Right renal cortex interstitium (tissue), 3 donors: ENCODE data around the gene AGBL4. TPM values are rescaled to one million over a fixed set of nuclear protein-coding genes. Genes with fewer than 3 reads are reported as not detected.
"Not testable (repeated sequence)": the region's sequence is repeated elsewhere in the genome, so short reads cannot be mapped to it uniquely, and the experiment has no call there.

Source experiments
- DNase-seq, 3 donors: peaks; one replicate each; pipeline ENCODE4 v3.0.0-alpha.2; 2013; ENCODE audit warnings: low read depth in 3 of 3, low spot score in 2 of 3
- polyA plus RNA-seq, 3 donors: library from polyadenylated mRNA; unstranded; fragments of 120-200 nt; gene quantifications; one replicate each; pipeline ENCODE4 v1.2.1, GENCODE V29; 2013; ENCODE audit not compliant: insufficient read length in 3 of 3

AGBL4 gene
- polyA plus RNA-seq, 3 donors: 1.1 to 1.3 (median 1.3) TPM

DNA sequence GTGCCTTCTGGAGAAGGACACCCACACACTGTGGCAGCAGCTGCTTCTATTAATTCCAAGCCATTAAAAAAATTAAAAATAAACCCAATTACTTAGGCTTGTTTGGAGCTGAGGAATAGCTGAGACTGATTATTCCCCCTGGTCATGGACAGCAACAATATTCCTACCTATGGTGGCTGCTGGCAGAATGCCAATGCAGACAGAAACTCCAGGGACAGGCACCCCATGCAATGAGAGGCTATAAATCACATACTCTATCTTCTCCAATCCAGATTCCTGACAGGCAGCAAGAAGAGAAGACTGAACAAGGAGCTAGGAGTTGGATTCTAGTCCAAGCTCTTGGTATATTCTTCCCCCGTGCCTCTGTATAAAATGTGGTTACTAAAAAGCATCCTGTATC lies 971.7 kb downstream of the AGBL4 start:
- no peak for DNase-seq

DNA sequence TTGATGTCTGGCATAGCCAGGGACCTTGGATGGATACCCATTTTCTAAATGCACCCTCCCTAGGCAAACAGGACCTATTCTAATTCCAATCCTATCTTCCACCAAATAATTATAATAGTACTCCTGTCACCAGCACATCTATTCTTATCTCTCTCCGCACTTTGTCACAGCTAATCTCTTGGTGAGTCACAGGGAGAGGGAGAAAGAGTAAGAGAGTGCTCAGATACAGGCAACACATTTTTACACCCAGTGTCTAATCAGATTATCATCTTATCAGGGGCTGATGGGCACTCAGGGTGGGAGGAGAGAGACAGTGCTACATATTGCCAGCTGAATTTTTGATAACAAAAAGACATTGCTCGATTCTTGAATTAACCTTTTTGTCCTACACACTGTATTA lies 972.1 kb downstream of the AGBL4 start:
- DNase-seq: no peak

DNA sequence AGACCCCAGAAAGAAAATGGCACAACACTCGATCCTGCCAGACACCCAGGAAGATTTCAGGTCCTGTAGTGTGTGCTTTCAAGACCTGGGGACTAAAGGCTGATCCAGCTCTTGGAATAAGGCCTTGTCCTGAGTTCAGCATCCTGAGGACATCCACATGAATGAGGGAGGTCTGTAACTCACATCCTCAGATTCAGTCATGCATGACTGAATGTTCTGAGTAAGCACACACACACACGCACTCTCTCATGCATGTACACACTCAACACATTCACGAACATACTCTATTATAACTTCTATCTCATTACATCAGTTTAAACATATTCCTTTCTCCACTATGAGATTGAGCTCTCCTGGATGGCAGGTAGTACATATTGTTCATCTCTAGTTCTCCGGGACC lies 973.7 kb downstream of the AGBL4 start:
- DNase-seq: no peak

DNA sequence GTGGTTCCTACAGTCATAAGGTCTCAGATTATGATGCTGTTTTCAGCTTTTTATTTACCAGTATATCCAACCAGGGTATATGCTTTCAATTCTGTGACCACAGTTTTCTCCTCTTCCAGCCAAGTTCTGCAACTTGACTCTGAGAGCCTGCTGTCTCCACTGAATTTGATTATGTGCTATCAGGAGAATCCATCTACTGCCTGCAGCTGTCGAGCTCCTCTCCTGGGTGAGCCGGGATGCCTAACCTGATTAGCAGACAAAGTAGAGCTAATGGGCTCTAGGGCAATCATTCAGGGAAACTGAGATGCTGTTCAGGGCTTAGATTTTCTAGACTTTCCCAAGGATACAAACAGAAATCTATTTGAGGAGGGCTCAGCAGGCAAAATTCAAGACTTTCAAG lies 975.6 kb downstream of the AGBL4 start:
- DNase-seq: no peak

DNA sequence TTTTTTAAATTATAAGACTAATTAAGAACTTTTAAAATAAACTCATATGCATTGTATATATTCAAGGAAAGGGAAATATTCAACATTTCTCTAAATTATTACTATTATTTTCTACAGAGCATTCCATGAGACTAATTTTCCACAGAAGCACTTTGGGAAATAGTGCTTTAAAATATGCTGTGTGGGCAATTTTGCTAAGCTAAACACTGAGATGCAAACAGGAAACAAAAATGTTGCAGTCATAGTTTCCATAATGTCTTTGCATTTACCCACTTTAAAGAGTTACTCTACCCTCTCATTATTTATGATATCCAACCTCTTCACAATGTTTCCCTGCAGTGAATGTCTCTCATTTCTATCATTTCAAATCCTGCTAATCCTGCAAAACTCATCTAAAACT lies 977.4 kb downstream of the AGBL4 start:
- DNase-seq: no peak

DNA sequence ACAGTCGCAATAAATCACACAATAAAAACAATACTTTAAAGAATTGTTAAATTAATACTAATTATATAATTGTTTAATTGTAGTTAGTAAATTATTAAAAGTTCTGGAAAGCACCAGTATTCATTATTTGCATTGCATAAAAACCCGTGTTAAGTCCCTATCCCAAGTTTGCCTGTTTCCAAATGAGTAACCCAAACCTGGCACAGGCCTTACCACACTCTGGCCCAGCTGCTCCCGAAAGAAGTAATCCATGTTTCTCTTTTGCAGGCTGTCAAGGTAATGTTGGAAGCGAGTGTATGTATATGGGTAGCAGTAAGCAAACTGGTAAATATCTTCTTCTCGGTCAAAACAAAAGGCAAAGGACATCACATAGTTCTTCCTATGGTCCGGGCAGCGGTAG lies 978.4 kb downstream of the AGBL4 start:
- no peak for DNase-seq

DNA sequence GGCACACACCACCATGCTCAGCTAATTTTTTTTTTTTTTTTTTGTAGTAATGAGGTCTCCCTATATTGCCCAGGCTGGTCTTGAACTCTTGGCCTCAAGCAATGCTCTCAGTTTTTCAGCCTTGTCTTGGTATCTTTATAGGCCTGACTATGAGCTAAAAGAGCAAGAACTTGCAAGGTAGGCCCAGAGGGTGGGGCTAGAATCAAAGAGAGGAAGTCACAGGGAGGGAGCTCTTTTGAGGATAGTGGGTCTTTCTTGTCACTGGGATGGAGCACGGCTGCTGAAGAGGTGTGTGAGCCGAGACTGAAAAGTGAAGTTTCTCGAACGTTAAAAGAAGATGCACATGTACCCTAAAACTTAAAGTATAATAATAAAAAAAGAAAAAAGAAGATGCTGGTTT lies 987.1 kb downstream of the AGBL4 start:
- DNase-seq: no peak

DNA sequence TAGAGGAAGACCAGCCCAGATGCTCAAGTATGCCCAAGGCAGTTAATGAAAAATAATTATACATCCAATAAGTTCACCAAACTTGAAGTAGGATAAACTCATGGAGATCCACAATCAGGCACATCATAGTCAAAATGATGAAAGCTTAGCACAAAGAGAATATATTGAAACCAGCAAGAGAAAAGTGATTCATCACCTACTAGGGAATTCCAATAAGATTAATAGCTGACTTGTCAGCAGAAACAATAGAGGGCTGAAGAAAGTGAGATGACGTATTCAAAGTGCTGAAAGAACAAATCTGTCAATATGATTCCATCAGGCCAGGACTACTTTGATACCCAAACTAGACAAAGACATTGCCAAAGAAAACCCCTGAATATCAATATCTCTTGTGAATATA lies 995.4 kb downstream of the AGBL4 start:
- DNase-seq: no peak

DNA sequence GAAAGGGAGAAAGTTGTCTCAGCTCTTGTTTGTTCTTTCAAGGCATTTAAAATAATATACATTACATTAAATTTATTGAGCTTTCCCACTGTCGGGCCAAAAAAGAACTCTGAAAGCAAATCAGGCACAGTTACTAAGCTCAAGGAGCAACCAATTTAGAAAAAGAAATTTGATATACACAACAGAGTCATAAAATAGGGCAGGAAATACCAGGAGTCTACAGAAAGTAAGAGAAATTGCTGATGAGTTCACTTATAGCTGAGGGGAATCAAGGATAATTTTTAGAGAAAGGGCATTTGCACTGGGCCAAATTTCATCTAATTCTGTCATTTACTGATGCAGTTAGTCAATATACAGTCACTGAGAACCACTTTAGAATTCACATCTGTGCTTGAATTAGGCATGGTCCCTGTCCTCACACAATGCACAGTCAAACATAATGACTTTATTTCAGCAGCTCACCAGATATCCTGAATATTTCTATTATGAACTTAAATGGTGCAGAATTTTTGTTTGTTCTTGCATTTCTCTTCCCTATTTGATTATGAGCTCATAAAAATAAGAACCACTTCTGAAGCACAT lies 997.4 kb downstream of the AGBL4 start:
- no peak for DNase-seq

DNA sequence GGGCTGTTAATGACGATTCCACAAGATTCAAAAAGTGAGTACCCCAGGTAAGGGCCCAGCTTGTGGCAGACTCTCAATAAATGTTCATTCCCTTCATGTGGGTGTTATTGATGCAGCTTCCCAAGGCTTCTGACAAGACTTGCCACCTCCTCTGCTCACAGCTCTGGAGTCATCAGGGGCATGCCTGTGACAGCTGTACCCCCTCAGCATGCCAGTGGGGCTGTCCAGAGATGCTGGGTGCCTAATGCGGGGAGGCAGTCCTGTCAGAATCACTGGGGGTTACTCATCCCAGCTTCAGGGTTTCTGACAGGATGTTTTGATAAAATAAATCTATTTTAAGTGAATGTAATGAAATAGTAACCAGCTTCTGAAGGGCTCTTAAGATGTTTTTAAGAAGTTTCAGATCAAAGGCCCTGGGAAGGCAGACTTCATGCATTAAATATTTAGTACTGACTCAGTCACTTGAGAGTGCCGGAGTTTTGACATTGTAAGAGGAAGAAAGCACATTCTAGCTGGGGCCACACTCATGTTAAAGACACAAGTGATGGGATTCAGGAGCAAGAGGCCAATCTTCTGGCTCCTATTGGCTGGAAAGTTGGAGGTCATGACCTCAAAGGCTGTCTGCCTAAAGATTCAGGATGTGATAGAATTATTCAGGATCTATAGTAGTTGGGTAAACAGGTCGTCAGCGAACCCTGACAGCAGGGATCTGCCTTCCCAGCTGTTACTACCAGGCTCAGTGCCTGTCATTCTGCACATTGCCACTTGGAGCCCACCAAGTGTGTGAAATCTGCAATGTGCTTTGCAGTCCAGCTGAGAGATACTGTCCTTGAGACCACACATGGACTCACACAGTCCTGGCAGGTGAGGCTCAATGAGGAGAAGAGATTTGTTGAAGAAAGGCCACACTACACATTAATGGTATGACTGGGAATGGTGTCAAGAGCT lies 1007.5 kb downstream of the AGBL4 start:
- DNase-seq: no peak

DNA sequence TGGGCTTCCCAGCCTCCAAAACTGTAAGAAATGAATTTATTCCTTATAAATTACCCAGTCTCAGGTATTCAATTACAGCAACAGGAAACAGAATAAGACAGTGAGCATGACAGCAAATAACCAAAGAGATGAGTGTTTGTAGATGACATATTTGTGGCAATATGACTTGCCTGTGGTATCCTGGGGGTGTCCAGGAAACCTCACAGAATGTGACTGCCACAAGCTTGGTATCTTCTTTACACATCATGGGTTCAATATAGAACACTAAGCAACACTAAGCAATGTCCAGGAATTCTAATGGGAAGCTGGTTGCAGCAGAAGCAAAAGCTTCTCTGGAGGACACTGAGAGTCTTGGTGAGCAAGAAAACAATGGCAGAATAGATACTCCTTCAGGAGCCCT lies 1010.7 kb downstream of the AGBL4 start:
- DNase-seq: no peak

DNA sequence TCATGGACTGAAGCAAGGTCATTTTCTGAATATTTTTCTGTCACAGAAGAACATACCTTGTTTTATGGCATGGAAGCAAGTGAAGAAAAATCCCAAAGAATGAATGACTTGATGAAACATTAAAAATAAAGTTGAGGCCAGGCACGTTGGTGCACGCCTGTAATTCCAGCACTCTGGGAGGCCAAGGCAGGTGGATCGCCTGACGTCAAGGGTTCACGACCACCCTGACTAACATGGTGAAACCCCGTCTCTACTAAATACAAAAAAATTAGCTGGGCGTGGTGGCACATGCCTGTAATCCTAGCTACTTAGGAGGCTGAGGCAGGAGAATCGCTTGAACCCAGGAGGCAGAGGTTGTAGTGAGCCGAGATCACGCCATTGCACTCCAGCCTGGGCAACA lies 1020.8 kb downstream of the AGBL4 start:
- not testable (repeated sequence) for DNase-seq

DNA sequence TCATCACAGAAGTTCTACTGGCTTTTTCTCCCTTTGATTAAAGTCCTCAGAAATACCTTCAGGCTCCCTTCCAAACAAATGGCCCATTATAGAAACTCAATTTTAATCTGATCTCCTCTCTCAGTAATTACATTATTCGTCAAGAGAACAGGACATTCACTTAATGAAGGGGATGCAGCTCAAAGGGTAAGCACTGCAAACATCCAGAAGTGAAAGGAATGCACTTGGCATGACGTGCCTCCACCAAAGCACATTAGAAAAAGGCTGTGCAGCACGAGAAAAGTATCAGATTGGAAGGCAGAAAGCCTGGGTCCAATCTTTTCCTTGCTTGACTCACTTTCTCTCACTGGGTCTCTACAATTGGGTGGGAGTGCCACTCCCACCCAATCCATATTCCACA lies 1024.4 kb downstream of the AGBL4 start:
- DNase-seq: no peak

DNA sequence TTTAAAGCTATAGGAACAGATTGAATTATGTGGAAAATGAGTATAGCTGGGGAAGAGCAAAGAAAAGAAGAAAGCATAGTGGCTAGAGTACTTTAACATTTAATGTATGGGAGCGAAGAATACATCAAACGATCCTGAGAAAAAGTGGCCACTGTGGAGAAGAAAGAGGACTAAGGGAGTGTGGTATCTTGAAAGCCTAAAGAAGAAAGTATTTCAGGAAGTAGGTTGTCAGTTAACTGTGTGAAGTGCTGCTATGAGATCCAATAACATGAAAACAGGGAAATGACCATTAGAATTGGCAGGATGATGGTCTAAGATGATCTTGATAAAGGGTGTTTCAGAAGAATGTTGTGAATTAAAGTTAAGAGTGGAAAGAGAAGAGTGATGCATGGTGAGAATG lies 1027.4 kb downstream of the AGBL4 start:
- DNase-seq: no peak

DNA sequence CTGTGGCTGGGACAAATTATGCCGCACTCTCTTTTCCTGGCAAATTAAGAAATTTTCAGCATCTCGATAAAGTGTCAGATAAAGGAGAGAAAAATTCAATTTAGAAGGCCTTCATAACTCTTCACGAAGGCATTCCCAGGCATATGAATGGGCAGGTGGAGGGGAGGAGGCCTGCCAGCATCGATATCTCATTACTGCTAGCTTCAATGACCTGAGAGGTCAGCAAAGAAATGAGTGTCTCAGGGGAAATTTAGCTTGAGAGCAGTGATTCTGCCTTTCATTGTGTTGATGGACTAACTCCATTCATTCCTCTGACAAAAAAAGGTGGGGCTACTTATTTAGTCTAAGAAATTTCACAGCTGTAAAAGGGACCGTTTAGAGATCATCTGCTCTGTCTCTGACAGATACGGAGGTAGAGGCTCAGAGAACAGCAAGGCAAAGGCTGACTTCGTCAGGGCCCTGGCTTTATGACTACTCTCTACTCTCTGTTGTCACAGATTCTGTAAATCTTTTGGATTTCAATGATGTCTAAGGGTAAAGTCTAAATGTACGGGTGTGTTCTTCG lies 1035.0 kb downstream of the AGBL4 start:
- DNase-seq: no peak

DNA sequence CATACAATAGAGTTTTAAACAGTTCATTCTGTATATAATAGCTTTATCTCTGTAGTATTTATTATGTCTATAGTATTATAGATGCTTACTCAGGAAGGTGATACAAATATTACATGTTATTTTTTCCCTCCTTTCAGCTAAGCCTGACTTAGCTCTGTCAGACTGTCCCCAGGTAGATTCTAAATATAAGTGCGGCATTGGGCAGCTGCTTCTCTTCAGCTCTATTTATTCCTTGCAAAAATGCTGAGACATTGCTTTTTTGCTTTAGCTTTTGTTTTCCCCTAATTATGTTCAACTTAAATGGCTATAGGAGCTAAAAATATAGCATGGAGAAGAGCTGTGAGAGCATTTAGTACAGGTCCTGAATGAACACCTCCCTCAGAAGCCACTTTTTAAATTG lies 1043.8 kb downstream of the AGBL4 start:
- DNase-seq: no peak

DNA sequence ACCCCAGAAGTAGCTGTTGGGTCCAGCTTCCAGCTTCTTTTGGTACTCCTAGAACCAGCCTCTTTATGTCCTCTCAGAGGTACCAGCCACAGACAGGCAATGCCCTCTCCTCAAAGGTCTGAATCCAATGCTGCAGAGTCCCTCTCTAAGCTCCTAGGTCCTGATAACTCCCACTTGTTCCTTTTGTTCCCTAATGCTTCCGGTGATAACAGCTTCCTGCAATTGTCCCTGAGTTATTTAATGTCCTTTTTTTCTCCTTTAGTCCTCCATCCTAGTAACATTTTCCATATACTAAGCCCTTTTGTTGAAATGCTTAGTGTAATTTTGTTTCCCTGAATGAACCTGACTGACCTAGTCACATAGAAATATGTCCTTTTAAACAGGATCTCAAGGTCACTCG lies 1045.3 kb downstream of the AGBL4 start:
- DNase-seq: no peak

DNA sequence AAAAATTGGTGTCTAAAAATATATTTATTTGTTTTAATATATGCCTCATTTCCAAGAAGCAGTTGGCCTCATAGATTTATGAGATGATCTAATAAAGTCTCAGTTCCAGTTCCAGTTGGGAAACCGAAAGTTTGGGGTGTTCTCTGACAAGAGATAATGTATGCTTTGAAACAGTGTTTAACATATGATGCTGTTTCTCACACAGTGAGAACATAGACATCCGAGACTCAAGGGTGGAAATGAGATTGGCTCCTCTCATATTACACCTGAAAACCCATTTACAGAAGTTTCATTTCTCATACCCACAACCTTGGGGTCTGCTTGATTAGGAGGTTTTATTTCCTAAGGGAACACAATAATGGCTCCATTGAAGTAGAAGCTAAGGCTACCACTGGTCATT lies 1046.5 kb downstream of the AGBL4 start:
- no peak for DNase-seq

DNA sequence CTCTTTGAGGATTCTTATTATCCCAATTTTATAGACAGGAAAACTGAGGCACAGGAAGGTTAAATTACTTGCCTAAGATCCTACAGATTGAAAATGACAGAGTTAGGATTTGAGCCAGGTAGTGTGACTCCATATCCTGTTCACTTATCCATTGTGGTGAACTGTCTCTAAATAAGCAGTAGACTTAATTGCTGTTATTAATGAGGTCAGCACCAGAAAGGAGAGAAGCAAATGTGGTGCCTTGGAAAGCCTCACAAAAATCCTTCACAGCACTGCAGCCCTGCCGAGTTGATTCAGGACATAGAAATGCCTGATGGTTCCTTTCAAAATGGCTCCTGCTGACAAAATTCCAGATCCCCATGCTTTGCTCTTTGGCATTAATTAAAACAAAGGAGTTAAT lies 1053.8 kb downstream of the AGBL4 start:
- no peak for DNase-seq

DNA sequence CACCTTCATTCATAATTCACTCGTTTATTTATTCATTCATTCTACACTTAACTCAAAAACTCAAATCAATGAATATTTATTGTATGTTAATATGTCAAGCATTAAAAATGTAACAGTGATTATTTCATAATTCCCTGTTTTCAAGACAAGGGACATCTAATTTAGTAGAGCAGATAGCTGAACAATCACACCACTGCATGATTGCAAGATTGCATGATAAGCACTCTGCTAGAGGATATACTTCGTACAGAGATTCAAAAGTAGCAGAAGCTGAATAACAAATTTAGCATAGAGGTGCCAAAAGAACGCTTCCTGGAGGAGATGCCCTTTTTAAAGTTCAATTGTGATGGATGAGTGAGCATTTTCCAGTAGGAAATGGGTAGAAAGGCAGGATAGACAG lies 1056.4 kb downstream of the AGBL4 start:
- DNase-seq: no peak

DNA sequence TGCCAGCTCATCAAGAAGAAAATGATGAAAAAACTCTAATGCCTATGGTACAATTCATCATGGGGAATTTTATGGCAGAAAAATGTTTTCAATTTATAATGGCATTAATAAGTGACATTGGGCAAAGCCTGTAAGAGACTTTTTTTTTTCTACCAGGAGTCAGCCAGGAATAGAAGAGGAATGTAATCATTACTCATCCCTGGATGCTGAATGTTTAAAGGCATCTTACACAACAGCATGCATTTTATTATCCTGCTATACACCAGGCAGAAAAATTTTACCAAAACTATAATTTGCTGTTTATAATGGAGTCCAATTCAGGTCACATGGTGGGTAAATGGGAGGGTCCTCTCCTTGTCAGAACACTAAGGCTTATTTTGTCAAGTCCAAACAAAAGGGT lies 1057.2 kb downstream of the AGBL4 start:
- no peak for DNase-seq

DNA sequence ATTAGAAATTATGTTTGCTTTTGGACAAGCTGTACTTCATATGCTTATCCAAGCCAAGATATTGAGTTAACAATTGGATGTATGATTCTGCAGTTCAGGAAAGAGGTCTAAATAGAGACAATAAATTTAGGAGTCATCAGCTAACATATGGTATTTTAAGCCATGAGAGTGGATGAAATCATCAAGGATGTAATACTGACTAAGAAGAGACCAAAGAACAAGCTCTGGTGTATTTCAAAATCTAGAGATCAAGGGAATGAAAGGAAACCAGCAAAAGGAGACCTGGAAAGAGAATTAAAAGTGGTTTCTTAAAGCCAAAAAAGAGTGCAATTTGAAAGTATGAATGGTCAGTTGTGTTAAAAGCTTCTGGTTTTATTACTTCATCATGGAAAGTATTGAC lies 1063.4 kb downstream of the AGBL4 start:
- DNase-seq: no peak
